ENCODE results near the gene KIF27.

KIF27 gene

DNA sequence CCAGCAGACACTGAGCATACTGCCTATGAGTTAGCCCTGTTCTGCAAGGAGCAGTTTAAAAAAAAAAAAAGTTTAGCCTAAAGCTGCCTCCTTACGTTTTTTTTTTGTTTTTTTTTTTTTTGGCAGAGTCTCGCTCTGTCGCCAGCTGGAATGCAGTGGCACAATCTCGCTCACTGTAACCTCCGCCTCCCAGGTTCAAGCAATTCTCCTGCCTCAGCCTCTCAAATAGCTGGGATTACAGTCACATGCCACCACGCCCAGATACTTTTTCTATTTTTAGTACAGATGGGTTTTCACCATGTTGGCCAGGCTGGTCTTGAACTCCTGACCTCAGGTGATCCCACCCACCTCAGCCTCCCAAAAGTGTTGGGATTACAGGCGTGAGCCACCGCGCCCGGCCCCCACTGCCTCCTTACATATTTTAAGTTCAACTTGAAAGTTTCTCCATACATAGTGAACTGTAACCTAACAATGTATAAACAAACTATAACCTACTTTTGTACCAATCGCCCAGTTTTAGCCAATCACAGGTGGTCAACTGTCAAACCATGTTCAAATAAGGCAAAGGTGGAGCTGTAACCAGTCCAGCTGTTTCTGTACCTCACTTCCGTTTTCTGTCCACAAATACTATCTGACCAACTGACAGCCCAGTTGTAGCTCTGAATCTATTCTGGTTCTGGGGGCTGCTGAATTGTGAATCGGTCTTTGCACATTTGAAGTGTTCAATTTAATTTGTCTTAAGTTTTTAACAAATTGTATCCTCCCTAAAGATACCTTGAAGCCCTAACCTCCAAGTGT lies 120.8 kb downstream of the KIF27 start:
- H3K4me3 ChIP-seq (ENCODE audit: low read length): no peak overlapping the region
- DNase-seq (ENCODE audit: low read depth): no peak
- TF ChIP-seq, protein P1, sequence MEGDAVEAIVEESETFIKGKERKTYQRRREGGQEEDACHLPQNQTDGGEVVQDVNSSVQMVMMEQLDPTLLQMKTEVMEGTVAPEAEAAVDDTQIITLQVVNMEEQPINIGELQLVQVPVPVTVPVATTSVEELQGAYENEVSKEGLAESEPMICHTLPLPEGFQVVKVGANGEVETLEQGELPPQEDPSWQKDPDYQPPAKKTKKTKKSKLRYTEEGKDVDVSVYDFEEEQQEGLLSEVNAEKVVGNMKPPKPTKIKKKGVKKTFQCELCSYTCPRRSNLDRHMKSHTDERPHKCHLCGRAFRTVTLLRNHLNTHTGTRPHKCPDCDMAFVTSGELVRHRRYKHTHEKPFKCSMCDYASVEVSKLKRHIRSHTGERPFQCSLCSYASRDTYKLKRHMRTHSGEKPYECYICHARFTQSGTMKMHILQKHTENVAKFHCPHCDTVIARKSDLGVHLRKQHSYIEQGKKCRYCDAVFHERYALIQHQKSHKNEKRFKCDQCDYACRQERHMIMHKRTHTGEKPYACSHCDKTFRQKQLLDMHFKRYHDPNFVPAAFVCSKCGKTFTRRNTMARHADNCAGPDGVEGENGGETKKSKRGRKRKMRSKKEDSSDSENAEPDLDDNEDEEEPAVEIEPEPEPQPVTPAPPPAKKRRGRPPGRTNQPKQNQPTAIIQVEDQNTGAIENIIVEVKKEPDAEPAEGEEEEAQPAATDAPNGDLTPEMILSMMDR (conservative IDR thresholded peaks at IDR 0.05; ENCODE audit: low read length): no peak

DNA sequence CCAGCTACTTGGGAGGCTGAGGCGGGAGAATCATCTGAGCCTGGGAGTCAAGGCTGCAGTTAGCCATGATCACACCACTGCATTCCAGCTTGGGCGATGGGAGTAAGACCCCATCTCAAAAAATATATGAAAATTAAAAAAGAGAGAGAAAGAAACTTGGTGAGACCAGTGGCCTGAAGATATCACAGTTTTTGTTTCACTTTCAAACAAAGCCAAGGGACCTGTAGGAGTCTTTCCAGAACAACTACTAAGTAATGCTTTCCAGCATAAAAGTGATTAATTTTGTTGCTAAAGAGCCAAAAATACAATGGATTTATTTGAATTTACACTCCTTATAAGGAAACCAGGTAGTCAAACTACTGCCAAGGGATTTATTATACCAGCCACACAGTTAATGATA lies 127.2 kb downstream of the KIF27 start:
- TF ChIP-seq, protein P1 (conservative IDR thresholded peaks at IDR 0.05; ENCODE audit: low read length): no peak
- no peak overlapping the region for H3K4me3 ChIP-seq (ENCODE audit: low read length)
- DNase-seq (ENCODE audit: low read depth): no peak

DNA sequence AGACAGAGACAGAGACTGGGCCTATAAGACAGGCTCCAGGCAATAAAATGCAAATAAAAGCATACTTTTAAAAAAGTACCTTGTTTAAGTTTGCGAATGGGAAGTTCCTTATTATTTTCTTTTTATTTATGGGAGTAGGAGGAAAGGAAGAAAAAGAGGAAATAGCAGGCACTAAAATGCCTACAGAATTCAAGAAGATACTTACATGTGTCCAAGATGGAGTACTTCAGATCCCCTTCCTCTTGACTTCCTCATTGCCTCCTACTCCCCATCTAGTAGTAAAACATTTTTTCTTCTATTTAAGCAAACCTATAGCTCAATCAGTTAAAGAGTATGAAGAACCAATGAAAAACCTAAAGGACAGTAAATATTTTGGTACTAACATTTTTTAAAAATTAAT lies 128.5 kb downstream of the KIF27 start:
- TF ChIP-seq, protein P1 (conservative IDR thresholded peaks at IDR 0.05; ENCODE audit: low read length): no peak
- no peak overlapping the region for H3K4me3 ChIP-seq (ENCODE audit: low read length)
- no peak for DNase-seq (ENCODE audit: low read depth)

All from AG10803 (cell line).